ENCODE results near the gene CBL.
"Not testable (repeated sequence)": the region's sequence is repeated elsewhere in the genome, so short reads cannot be mapped to it uniquely, and the experiment has no call there.

Gene CBL

GRCh38 chr11:119205574-119206510, at the start of gene CBL:
Gene CBL, plus strand, starts transcription at chr11:119206339. Its CDS starts 79 bp downstream, at chr11:119206418.
- DNase-seq, result peak; percentile 72

- no peak for DNase-seq
These were observed 49.6 kb upstream of the CBL start for GRCh38 chr11:119156496-119156895.

DNA sequence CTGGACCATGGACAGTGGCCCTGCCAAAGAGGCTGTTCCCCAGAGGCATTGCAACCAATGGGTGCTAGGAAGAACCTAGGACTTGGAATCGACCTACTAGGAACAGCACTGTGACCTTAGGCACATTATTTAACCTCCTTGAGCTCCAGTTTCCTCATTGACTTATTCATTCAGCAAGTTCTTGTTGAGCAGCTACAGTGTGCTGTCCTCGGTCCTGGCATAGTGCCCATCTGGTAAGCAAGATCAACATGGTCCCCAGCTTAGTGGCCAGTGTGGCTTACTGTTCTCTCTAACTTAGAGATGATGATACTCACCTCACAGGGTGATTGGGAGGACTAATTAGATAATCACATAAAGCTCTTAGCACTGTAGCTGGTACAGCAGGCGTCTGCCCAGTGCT, 49.1 kb upstream of the CBL start:
- no peak for DNase-seq

GRCh38 chr11:119158467-119158866, 47.7 kb upstream of the CBL start:
- no peak for DNase-seq

- DNase-seq, result no peak
These were observed 46.0 kb upstream of the CBL start for GRCh38 chr11:119160151-119160550.

DNA sequence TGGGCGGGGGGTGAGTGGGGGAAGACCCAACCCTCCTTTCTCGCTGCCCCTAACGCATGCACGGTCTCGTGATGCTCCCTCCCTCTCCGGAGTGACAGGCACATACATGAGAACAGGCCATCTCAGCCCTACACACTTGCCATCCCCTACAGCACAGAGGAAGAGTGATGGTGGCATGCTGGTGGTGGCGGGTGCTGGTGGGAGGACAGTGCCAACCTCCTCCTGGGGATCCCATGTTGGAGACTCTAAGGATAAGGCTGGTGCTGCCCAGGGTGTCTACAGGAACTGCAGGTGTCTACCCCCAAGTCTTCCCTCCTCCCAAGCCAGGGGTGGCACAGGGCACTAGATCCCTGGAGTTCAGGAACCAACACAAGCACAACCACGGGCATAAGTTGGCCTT, 44.3 kb upstream of the CBL start:
- no peak for DNase-seq

- no peak for DNase-seq
These were observed 39.6 kb upstream of the CBL start for GRCh38 chr11:119166368-119167076.

DNA sequence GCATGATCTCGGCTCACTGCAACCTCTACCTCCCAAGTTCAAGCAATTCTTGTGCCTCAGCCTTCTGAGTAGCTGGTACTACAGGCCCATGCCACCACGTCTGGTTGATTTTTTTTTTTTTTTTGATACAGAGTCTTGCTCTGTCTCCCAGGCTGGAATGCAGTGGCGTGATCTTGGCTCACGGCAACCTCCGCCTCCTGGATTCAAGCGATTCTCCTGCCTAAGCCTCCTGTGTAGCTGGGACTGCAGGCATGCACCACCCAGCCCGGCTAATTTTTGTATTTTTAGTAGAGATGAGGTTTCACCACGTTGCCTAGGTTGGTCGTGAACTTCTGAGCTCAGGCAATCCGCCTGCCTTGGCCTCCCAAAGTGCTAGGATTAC, 39.1 kb upstream of the CBL start:
- DNase-seq, result not testable (repeated sequence)

DNA sequence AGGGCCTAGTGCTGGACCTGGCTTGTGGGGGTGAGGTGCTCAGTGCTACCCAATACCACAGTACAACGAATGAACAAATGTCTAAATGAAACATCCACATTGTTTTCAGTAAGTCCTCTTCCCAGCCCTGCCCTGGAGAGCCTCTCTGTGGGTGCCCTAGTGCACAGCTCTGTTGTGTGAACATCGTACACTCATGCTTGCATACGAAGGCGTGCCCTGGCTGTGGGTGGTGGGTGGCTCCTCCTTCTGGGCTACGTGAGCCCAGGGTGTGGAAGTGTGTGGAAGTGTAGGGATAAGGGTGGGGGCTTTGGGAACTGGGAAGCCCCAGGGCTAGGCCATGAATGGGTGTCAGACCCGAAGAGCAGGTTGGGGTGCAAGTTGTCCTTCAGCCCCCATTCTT, 38.2 kb upstream of the CBL start:
- DNase-seq, result no peak

DNA sequence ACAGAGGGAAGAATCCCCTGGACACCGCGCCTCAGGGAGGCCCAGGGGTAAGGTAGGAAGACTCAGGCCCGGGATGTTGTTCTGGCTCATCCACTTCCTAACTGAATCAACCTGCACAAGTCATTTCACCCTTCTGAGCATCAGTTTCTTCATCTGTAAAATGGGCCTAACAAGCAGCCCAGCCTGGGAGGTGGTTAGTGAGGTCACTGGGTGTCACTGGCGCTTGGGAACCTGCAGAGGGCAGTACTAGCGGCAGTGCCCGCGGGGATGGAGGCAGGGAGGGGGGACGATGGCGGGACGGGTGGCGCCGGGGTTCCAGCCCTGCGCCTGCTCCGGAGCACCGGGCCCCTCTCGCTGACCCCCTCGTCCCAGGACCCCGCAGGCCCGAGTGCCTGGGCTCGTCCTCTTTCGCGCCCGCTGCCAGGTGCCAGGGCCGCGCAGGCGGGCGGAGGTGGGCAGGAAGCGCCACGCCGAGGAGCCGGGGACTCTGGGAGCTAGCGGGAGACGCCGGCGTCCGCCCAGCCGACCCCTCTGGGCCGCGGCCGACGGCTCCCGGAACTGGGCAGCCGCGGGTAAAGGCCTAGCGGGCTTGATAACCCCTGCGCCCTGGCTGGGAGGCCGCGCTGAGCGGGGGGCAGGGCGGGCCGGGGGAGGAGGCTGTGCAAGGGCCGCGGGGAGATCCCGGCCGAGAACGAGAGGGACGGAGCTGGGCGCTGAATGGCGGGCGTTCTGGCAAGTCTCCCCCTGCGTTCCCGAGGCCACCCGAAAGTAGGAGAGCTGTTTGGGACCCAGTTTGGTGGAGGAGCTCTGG, 37.5 kb upstream of the CBL start, which contains the start of gene NLRX1:
Gene NLRX1, plus strand, starts transcription at position 255 of the 811 bp plus-strand sequence. CDS start 2,679 bp downstream, outside the sequence.
- peak; percentile 55 for DNase-seq

GRCh38 chr11:119169282-119169719, 36.8 kb upstream of the CBL start:
- no peak for DNase-seq

DNA sequence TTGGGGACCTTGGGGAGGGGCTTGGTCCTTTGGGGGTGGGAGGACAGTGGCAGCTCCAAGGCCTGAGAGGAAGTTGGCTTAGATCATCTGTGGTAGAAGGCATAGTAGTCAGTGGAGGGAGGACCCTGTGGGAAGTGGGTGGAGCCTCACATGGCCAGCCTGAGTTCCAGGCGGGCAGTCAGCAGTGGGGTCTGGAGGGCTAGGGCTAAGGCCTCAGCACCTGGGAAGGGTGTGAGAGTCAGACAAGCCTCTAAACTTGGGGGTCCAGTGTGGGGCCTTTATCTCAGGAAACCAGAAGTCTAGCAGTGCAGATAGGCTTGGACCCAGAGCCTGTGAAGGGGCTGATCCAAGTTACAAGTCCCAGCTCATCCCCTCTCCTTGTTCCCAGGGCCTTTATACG, 33.6 kb upstream of the CBL start:
- no peak for DNase-seq

DNA sequence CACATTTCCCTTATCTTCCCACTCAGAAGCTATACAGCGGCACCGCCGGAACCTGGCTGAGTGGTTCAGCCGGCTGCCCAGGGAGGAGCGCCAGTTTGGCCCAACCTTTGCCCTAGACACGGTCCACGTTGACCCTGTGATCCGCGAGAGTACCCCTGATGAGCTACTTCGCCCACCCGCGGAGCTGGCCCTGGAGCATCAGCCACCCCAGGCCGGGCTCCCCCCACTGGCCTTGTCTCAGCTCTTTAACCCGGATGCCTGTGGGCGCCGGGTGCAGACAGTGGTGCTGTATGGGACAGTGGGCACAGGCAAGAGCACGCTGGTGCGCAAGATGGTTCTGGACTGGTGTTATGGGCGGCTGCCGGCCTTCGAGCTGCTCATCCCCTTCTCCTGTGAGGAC, 32.7 kb upstream of the CBL start:
- no peak for DNase-seq

- DNase-seq, result no peak
These were observed 30.6 kb upstream of the CBL start for GRCh38 chr11:119175493-119176077.

DNA sequence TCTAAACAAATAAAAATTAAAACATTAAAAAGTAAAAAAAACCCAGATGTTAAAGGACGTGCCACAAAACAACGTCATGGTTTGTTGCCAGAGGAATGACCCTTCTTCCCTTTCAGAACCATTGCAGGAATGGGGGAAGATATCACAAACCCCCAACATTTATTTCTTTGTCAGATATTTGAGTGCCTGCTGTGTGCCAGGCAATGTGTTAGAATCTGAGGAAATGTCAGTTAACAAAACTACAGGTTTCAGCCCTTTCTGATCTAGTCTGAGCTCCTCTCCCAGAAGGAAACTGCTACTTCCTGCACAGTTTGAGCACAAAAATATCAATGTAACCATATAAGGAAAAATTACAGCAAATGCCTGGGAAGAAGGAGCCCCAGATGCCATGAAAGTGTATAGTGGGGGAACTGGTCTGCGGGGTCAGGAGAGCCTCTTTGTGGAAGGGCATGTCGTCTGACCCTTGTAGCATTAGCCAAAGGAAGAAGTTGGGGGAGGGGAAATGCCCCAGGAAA, 27.9 kb upstream of the CBL start:
- DNase-seq, result no peak

DNA sequence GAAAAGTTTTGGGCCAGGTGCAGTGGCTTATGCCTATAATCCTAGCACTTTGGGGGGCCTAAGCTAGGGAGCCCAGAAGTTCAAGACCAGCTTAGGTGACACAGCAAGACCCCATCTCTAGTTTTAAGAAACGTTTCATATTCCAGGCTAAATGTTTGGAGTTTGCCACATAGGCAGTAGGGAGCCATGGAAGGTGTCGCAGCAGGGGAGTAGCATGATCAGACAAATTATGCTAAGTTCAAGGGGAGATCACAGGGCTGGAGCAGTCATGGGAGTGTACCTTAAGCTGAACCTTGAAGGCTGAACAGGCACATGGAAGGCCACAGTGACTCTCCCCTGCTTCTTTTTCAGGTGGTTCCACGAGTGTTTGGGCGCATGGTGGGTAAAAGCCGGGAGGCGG, 26.8 kb upstream of the CBL start:
- no peak for DNase-seq

- DNase-seq, result peak; percentile 67
These were observed 26.2 kb upstream of the CBL start for GRCh38 chr11:119179983-119180382.

GRCh38 chr11:119180729-119181676, 25.1 kb upstream of the CBL start:
- DNase-seq, result no peak

- no peak for DNase-seq
These were observed 24.3 kb upstream of the CBL start for GRCh38 chr11:119181677-119182412.

DNA sequence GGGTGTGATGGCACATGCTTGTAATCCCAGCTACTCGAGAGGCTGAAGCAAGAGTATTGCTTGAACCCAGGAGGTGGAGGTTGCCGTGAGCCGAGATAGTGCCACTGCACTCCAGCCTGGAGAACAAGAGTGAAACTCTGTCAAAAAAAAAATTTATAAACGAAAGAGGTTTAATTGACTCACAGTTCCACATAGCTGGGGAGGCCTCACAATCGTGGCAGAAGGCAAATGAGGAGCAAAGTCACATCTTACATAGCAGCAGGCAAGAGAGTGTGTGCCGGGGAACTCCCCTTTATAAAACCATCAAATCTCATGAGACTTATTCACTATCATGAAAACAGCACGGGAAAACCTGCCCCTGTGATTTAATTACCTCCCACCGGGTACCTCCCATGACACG, 21.7 kb upstream of the CBL start:
- not testable (repeated sequence) for DNase-seq

Data from NCI-H2171 (cell line).